ENCODE results near the gene NOXA1. TPM values are rescaled to one million over a fixed set of nuclear protein-coding genes. Genes with fewer than 3 reads are reported as not detected.

Gene NOXA1
- total RNA-seq, 1 donor: not detected

DNA sequence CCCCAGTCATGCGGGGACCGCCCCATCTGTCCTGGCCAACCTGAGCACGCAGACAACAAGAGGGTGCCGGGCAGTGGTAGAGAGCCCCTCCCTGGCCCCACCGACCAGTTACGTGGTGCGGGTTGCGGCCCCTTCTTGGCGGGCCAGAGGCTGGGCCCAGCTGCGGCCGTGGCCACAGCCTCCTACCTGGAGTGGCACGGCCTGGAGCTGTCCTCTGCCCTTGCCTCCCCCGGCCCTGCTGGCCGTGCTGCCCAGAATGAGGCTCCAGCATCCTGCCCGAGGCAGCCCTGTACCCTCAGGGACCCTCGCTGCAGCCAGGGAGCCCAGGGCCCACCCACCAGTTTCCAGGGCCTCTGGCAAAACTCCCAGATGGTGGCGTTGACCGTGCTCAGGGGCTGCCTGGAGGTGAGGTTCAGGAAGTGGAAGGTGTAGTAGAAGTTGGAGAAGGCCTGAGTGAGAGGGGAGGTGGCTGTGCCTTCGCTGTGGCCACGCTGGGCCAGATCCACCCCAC, 12.2 kb downstream of the NOXA1 start:
- TF ChIP-seq, protein P1, sequence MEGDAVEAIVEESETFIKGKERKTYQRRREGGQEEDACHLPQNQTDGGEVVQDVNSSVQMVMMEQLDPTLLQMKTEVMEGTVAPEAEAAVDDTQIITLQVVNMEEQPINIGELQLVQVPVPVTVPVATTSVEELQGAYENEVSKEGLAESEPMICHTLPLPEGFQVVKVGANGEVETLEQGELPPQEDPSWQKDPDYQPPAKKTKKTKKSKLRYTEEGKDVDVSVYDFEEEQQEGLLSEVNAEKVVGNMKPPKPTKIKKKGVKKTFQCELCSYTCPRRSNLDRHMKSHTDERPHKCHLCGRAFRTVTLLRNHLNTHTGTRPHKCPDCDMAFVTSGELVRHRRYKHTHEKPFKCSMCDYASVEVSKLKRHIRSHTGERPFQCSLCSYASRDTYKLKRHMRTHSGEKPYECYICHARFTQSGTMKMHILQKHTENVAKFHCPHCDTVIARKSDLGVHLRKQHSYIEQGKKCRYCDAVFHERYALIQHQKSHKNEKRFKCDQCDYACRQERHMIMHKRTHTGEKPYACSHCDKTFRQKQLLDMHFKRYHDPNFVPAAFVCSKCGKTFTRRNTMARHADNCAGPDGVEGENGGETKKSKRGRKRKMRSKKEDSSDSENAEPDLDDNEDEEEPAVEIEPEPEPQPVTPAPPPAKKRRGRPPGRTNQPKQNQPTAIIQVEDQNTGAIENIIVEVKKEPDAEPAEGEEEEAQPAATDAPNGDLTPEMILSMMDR (IDR thresholded peaks at IDR 0.05; ENCODE audit: insufficient read depth, low read depth, low read length): no peak
- H3K4me3 ChIP-seq (ENCODE audit: low read depth, low read length): no peak overlapping the region
- DNase-seq (ENCODE audit: low read depth): no peak

DNA sequence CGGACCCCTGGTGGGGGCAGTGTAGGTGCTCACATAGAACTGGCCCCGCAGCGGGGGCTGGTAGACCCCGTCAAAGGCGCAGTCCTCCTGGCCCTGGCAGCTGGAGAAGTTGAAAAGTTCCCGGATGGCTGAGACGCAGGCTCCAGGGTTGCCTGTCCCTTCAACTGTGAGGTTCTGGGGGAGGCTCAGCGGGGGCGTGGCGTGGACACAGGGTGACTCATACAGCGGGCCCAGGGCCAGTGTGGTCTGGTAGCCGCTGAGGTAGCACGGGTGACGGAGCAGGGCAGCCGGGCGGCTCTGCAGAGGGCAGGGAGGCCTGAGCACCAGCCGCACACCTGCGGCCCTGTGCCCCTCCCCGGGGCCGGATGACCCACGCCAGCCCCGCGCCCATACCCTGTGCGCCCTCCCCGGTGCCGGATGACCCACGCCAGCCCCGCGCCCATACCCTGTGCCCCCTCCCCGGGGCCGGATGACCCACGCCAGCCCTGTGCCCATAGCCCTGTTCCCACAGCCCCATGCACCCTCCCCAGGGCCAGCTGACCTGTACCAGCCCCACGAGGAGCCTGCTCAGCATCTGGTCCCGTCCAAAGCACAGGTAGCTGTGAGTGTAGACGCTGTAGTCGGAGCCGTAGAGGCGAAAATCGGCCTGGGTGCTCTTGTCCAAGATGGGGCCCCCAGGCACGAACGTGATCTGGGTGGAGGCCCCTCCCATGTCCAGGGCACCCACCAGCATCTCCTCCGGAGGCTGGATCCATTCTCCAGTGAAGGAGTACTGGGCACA, 13.0 kb downstream of the NOXA1 start:
- peak; percentile 81 for DNase-seq (ENCODE audit: low read depth)
- no peak overlapping the region for H3K4me3 ChIP-seq (ENCODE audit: low read depth, low read length)
- TF ChIP-seq, protein P1 (IDR thresholded peaks at IDR 0.05; ENCODE audit: insufficient read depth, low read depth, low read length): no peak

DNA sequence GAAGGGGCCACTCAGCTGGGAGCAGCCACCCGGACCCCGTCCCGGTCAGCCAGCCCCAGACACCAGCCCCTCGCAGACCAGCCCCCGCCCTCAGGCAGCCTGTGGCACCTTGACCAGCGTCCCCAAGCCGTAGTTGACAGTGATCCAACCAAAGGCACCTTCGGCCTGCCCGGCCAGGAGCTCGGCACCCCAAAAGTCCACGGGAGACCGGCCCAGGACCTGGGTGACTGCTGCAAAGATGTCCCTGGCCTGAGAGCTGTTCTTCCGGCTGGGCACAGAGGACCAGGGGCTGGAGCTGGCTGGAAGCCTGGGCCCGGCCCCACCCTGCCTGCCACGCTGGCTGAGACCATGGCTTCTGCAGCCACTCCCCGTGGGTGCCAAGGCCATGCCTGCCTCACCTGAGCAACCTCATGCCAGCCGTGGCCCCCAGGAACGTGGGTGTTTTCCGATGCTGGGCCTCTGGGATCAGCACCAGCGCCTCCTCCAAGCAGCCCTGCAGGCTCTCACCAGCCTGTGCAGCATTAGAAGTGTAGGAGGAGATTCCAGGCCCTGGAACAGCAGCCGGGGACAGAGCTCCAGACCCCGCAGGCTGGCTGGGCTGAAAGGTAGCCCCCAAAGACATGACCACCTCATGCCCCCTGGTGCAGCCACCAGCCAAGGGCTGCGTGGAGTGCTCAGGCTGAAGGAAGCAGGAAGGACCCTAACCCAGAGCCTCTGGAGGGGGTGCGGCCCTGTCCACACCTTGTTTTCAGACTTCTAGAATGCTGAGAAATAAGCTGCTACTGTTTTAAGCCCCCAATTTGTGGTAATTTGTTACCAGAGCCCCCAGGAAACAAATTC, 13.8 kb downstream of the NOXA1 start:
- DNase-seq (ENCODE audit: low read depth): no peak
- TF ChIP-seq, protein P1 (IDR thresholded peaks at IDR 0.05; ENCODE audit: insufficient read depth, low read depth, low read length): no peak
- no peak overlapping the region for H3K4me3 ChIP-seq (ENCODE audit: low read depth, low read length)

DNA sequence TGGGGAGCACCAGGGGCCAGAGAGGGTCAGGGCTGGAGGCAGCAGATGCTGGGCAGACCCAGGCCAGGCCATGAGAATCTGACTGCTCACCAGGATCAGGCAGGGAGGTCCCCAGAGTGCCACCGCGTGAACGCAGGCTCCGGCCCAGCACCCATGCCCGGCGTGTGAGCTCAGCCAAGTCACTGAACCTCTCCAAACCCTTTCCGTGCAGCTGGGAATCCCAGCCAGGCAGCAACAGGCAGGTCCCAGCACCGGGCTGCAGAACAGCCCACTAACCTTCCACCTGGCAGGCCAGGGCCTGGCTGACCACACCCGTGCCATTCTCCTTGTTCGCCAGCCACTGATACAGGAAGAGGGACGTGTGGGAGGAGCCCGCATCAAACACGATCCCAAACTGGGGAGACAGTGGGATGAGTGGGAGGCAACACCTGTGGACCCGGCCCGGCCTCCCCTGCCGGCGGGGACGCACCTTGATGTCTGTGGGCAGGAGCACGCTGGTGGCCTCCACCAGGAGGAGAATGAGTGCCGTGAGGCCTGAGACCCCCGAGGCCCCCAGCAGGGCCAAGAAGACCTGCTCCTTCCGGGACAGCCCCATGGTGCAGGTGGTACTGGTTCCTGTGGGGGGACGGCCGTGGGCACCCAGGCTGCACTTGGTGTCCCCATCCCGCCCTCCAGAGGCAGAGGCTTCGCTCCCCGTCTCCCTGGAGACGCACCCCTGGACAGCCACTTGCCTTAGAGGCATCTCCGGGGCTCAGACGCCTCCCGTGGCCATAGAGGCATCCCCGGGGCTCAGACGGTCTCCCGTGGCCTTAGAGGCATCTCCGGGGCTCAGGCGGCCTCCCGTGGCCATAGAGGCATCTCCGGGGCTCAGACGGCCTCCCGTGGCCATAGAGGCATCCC, 14.7 kb downstream of the NOXA1 start:
- TF ChIP-seq, protein P1 (IDR thresholded peaks at IDR 0.05; ENCODE audit: insufficient read depth, low read depth, low read length): no peak
- no peak for DNase-seq (ENCODE audit: low read depth)

DNA sequence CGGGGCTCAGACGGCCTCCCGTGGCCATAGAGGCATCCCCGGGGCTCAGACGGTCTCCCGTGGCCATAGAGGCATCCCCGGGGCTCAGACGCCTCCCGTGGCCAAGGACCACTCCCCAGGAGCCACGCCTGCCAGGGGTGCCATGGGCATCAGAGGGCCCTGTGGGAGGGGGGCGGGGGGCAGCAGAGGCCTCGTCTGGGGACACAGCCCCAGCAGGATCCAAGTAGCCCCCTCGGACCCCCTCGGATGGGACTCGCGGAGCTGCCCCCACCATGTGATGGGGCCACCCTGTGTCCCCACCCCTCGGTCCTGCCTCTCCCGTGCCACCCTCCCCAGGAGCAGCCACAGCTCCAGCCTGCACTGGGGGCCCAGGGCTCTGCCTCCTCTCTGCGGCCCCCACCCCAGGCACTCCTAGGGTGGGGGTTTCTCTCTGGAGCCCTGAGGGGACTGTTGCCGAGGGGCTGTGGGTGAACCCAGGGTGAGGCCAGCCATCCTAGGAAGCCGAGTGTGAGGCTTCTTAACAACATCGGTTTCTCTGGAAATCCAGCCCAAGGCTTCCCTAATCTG, 15.5 kb downstream of the NOXA1 start:
- no peak overlapping the region for H3K4me3 ChIP-seq (ENCODE audit: low read depth, low read length)
- no peak for DNase-seq (ENCODE audit: low read depth)
- TF ChIP-seq, protein P1 (IDR thresholded peaks at IDR 0.05; ENCODE audit: insufficient read depth, low read depth, low read length): no peak

More for the DNA sequence above, 14.7 kb downstream of the NOXA1 start:
- no peak overlapping the region for H3K4me3 ChIP-seq (ENCODE audit: low read depth, low read length)

All from fibroblast of villous mesenchyme (primary cell).